ENCODE results near the gene TMEM141.
"Not testable (repeated sequence)": the region's sequence is repeated elsewhere in the genome, so short reads cannot be mapped to it uniquely, and the experiment has no call there.

The TMEM141 gene

GRCh38 chr9:136776947-136777346 lies 14.2 kb upstream of the TMEM141 start:
- Mint-ChIP-seq H3K36me3 (ENCODE audit: low read depth) (no peaks in the 10 kb centered on the region), H3K27me3 (peaks cover 14% of the 10 kb centered on the region), H3K27ac (no peak overlapping the region), H3K9me3 (peaks cover 8% of the 10 kb centered on the region), H3K4me3 (no peak overlapping the region), H3K4me1 (ENCODE audit: low read depth) (no peaks in the 10 kb centered on the region)
- DNase-seq, result no peak

DNA sequence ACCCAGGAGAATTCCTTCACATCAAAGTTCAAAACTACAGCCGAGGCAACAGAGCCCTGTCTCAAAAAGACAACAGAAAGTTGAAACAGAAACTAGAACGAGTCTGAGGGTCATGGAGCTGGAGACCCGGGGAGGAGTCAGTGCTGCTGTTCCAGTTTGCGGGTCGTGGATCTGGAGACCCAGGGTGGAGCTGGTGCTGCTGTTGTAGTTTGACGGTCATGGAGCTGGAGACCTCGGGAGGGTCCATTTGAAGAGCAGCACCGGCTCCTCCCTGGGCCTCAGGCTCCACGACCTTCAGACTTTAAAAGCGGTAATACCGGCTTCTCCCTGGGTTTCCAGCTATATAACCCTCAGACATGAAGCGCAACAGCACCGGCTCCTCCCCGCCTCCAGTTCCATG lies 13.8 kb upstream of the TMEM141 start:
- H3K4me3 Mint-ChIP-seq, result no peak overlapping the region
- DNase-seq, result no peak
- no peaks in the 10 kb centered on the region for H3K4me1 Mint-ChIP-seq (ENCODE audit: low read depth)
- peaks cover 13% of the 10 kb centered on the region for H3K27me3 Mint-ChIP-seq
- no peak overlapping the region for H3K27ac Mint-ChIP-seq
- H3K9me3 Mint-ChIP-seq, result peaks cover 8% of the 10 kb centered on the region
- H3K36me3 Mint-ChIP-seq (ENCODE audit: low read depth), result no peaks in the 10 kb centered on the region

- Mint-ChIP-seq H3K27ac (no peak overlapping the region), H3K27me3 (peaks cover 13% of the 10 kb centered on the region), H3K9me3 (no peaks in the 10 kb centered on the region), H3K4me3 (no peak overlapping the region), H3K4me1 (ENCODE audit: low read depth) (no peaks in the 10 kb centered on the region), H3K36me3 (ENCODE audit: low read depth) (no peaks in the 10 kb centered on the region)
- DNase-seq, result no peak
Observed at GRCh38 chr9:136779808-136780207, 11.3 kb upstream of the TMEM141 start.

GRCh38 chr9:136782452-136782851 lies 8.7 kb upstream of the TMEM141 start:
- no peaks in the 10 kb centered on the region for H3K36me3 Mint-ChIP-seq (ENCODE audit: low read depth)
- no peaks in the 10 kb centered on the region for H3K9me3 Mint-ChIP-seq
- H3K4me3 Mint-ChIP-seq, result no peak overlapping the region
- H3K27ac Mint-ChIP-seq, result no peak overlapping the region
- H3K4me1 Mint-ChIP-seq (ENCODE audit: low read depth), result peaks cover under 1% of the 10 kb centered on the region
- no peak for DNase-seq
- peaks cover 13% of the 10 kb centered on the region for H3K27me3 Mint-ChIP-seq

- peaks cover 11% of the 10 kb centered on the region for H3K4me1 Mint-ChIP-seq (ENCODE audit: low read depth)
- H3K27me3 Mint-ChIP-seq, result no peaks in the 10 kb centered on the region
- H3K36me3 Mint-ChIP-seq (ENCODE audit: low read depth), result no peaks in the 10 kb centered on the region
- no peak for DNase-seq
- H3K4me3 Mint-ChIP-seq, result no peak overlapping the region
- H3K9me3 Mint-ChIP-seq, result no peaks in the 10 kb centered on the region
- H3K27ac Mint-ChIP-seq, result no peak overlapping the region
Observed at GRCh38 chr9:136784249-136784996, 6.7 kb upstream of the TMEM141 start.

- Mint-ChIP-seq H3K9me3 (no peaks in the 10 kb centered on the region), H3K27me3 (no peaks in the 10 kb centered on the region), H3K27ac (no peak overlapping the region), H3K4me3 (no peak overlapping the region), H3K36me3 (ENCODE audit: low read depth) (no peaks in the 10 kb centered on the region), H3K4me1 (ENCODE audit: low read depth) (peaks cover 11% of the 10 kb centered on the region)
- DNase-seq, result no peak
Observed at GRCh38 chr9:136784997-136785361, 6.2 kb upstream of the TMEM141 start.

GRCh38 chr9:136785565-136786355 lies 5.4 kb upstream of the TMEM141 start:
- H3K4me1 Mint-ChIP-seq (ENCODE audit: low read depth), result peaks cover 15% of the 10 kb centered on the region
- not testable (repeated sequence) for H3K27ac Mint-ChIP-seq

DNA sequence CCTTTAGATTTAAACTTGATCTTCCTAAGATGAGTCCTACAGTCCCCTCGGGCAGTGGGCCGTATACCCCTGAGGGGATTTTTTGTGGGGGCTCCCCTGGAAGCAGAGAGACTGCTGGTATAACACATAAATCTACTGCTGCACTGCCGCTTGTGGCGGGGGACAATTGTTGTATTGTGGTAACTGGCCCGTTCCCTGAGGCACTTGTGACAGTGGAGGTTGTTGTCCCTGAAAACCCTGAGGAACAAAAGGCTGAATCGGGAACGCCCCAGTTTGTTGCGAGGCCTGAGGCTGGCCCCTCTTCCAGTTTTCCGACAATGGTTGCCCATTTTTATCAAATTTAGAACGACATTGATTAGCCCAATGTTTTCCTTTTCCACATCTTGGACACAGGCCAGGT lies 4.7 kb upstream of the TMEM141 start:
- H3K27me3 Mint-ChIP-seq, result no peaks in the 10 kb centered on the region
- no peak overlapping the region for H3K4me3 Mint-ChIP-seq
- no peaks in the 10 kb centered on the region for H3K9me3 Mint-ChIP-seq
- no peaks in the 10 kb centered on the region for H3K36me3 Mint-ChIP-seq (ENCODE audit: low read depth)
- H3K27ac Mint-ChIP-seq, result no peak overlapping the region
- peaks cover 15% of the 10 kb centered on the region for H3K4me1 Mint-ChIP-seq (ENCODE audit: low read depth)
- no peak for DNase-seq

More at GRCh38 chr9:136785565-136786355, 5.4 kb upstream of the TMEM141 start:
- not testable (repeated sequence) for H3K36me3 Mint-ChIP-seq (ENCODE audit: low read depth); DNase-seq; H3K4me3 Mint-ChIP-seq; H3K9me3 Mint-ChIP-seq; H3K27me3 Mint-ChIP-seq

DNA sequence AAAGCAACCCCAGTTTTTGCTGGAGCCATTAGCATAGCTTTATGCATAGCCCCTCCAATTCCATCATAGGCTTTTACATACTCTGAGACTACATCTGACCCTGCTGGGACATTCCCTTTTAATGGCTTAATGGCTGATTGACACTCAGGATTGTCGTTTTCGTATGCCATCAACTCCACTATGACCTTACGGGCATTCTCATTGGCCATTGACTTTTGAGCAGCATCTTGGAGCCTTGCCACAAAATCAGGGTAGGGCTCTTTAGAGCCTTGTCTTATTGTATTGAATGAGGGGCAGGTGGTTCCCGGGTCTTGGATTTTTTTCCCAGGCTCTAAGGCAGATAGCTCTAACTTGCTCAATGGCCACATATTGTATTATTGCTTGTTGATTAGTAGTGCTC lies 4.2 kb upstream of the TMEM141 start:
- H3K9me3 Mint-ChIP-seq; H3K36me3 Mint-ChIP-seq (ENCODE audit: low read depth); H3K27ac Mint-ChIP-seq; H3K27me3 Mint-ChIP-seq; H3K4me3 Mint-ChIP-seq; DNase-seq: not testable (repeated sequence)
- peaks cover 16% of the 10 kb centered on the region for H3K4me1 Mint-ChIP-seq (ENCODE audit: low read depth)

DNA sequence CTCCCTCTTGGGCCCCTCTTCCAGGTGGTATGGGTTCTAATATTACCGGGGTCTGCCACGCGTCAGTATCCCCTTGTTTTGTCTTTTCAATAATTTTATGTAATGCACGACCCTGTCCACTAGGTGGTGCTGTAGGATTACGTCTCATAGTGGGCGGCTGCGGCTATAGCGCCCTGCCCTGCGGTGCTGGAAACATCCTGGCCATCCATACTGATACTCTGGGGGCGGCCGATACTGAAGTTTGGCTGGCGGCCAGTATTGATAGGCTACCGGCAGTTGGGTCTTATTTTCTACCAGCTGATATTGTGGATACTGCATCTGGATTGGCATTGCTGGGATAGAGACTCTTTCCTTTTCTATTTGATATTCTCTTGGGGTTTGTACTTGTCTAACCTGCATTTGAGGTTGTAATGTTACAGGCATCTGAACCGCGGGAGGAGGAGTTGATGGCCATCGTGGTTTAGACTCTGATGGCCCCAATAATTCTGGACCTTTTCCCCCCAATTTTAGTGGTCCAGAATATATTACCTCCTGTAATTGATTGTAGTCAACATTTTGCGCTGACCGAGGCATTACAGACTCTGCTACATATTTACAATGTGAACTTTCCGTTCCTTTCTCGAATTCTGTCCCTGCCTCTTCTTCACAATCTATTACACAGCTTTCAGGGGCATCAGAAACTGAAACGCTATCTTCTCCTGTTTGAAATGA lies 3.3 kb upstream of the TMEM141 start:
- Mint-ChIP-seq H3K27ac (no peak overlapping the region), H3K4me1 (ENCODE audit: low read depth) (peaks cover 23% of the 10 kb centered on the region), H3K4me3 (no peak overlapping the region), H3K9me3 (no peaks in the 10 kb centered on the region), H3K27me3 (no peaks in the 10 kb centered on the region), H3K36me3 (ENCODE audit: low read depth) (peaks cover 6% of the 10 kb centered on the region)
- peak; percentile 75 for DNase-seq

DNA sequence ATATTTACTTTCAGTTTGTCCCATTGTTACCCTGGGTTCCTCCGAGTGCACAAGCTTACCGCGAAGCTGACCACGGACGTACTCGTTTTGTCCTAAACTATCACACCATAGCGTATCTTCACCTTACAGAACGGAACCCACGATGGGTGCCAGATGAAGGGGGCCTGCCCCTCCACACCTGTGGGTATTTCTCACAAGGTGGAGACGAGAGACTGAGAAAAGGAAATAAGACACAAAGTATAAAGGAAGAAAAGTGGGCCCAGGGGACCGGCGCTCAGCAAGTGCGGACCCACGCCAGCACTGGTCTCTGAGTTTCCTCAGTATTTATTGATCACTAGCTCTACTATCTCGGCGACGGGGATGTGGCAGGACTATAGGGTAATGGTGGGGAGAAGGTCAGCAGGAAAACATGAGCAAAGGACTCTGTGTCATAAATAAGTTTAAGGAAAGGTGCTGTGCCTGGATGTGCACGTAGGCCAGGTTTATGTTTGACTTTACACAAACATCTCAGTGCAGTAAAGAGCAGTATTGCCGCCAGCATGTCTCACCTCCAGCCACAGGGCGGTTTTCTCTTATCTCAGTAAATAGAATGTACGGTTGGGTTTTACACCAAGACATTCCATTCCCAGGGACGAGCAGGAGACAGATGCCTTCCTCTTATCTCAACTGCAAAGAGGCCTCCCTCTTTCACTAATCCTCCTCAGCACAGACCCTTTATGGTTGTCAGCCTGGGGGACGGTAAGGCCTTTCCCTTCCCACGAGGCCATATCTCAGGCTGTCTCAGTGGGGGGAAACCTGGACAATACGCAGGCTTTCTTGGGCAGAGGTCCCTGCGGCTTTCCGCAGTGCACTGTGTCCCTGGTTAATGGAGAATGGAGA lies 2.3 kb upstream of the TMEM141 start:
- H3K4me3 Mint-ChIP-seq, DNase-seq, H3K27me3 Mint-ChIP-seq, H3K9me3 Mint-ChIP-seq, H3K27ac Mint-ChIP-seq: not testable (repeated sequence)
- Mint-ChIP-seq H3K4me1 (ENCODE audit: low read depth) (peaks cover 25% of the 10 kb centered on the region), H3K36me3 (ENCODE audit: low read depth) (peaks cover 15% of the 10 kb centered on the region)

GRCh38 chr9:136789523-136789937 lies 1.6 kb upstream of the TMEM141 start:
- no peak for DNase-seq
- no peaks in the 10 kb centered on the region for H3K9me3 Mint-ChIP-seq
- H3K27me3 Mint-ChIP-seq, result no peaks in the 10 kb centered on the region
- H3K36me3 Mint-ChIP-seq (ENCODE audit: low read depth), result peaks cover 18% of the 10 kb centered on the region
- no peak overlapping the region for H3K4me3 Mint-ChIP-seq
- H3K4me1 Mint-ChIP-seq (ENCODE audit: low read depth), result peaks cover 25% of the 10 kb centered on the region
- no peak overlapping the region for H3K27ac Mint-ChIP-seq

- peak overlapping the region; percentile 86 for H3K4me3 Mint-ChIP-seq
- H3K9me3 Mint-ChIP-seq, result no peaks in the 10 kb centered on the region
- H3K27me3 Mint-ChIP-seq, result peaks cover 3% of the 10 kb centered on the region
- peak overlapping the region; percentile 94 for H3K27ac Mint-ChIP-seq
- DNase-seq, result peak; percentile 80
- H3K36me3 Mint-ChIP-seq (ENCODE audit: low read depth), result peaks cover 18% of the 10 kb centered on the region
- H3K4me1 Mint-ChIP-seq (ENCODE audit: low read depth), result peaks cover 34% of the 10 kb centered on the region
Observed at GRCh38 chr9:136791516-136792276, 552 bp downstream of the TMEM141 start.

All from activated T-cell treated with anti-CD3 and anti-CD28 coated beads, Interleukin-2, amount 50 U/mL, for 24 hours (primary cell).